Measurements from ENCODE around the gene CDYL.

CDYL gene

DNA sequence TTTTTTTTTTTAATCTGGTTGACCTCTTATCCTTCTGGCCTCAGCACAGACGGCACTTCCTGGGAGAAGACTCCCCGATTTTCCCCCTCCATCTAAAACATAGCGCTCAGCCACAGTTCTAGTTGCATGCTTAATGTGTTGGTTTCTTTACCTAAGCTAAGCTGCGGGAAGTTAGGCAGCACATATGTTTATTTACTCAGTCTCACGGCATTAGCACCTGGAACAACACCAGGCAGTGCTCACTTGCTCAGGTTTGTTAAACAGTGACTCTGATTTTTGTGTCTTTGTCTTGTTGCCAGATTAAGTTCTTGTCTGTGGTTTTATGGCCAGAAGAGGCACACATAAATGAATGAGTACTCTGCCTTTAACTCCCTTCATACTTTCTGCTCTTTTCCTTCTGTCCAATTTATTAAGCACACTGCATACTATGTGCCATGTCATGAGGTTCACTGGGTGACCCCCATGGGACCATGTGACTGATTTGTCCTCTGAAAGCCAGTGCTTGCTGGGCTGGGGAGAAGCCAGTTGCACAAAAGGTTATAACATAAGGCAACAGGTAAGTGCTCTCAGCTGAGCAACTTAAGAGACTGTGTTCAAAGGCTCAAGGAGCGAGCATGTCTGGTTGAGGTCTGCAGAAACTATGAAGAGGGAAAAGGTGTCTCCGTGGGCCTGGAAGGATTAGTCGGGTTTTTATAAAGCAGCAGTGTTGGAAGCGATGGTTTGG lies 134.0 kb downstream of the CDYL start:
- DNase-seq = no peak

- no peak for DNase-seq
These were observed 136.4 kb downstream of the CDYL start for GRCh38 chr6:4912559-4912958.

DNA sequence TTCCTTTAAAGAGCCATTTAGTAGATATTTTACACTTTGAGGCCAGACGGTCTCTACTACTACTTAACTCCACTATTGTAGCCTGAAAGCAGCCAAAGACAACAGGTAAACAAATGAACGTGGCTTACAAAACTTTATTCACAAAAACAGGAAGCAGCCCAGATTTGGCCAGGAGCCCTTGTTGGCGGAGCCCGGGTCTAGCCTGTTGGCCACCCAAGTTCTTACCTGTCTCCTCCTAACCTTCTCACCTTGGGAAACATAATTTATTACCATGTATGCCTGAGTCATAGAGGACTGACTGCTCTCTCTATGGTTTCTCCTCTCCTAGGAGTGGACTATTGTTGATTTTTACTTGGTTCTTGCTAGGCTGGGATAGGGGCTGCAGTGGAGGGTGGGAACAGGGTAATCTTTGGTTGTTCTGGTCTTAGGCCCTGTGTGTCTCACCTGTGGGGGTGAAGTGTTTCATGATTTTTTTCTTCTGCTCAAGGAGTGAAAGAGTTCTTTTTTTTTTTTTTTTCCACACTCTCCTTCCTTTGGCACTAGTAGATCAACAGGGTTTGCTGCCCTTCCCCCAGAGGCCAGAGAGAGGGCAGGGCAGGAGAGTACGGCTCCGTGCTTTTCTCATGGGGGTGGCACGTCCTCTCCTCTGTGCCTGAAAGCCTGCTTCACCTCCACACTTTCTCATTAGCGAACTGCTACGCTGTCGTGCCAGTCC lies 137.7 kb downstream of the CDYL start:
- no peak for DNase-seq

DNA sequence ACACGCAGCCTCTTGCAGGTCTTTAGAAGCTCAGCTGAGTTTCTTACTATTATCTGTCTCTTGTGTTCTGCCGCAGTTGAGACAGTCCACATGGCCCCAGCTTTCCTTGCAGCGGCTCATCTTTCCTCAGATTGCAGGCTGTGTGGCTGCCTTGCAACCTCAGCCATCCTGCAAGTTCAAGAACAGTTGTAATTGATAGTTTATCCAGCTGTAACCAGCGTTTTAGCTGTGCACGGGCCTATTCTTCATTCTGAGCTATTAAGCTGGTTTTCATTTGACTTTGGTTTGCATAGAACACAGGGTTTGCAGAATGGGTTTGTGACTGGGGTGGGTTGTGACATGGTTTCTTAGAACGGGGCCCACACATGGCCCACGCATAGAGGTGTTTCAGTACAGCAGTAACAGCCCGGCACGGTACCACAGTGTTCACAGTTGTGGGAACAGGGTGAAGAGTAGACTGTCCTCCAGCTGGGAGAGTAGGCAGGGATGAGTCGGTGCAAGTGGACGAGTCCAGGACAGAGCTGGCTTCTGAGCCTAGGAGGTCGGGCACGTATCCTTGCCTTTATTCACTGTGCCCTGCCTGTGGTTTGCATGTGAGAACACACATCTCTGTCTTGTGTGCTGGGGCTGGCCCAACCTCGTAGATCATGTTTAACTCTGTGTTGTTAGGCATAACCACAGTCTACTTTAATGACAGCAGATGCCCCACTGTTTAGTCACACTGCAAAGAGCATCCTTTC lies 138.4 kb downstream of the CDYL start:
- DNase-seq = peak; percentile 85

DNA sequence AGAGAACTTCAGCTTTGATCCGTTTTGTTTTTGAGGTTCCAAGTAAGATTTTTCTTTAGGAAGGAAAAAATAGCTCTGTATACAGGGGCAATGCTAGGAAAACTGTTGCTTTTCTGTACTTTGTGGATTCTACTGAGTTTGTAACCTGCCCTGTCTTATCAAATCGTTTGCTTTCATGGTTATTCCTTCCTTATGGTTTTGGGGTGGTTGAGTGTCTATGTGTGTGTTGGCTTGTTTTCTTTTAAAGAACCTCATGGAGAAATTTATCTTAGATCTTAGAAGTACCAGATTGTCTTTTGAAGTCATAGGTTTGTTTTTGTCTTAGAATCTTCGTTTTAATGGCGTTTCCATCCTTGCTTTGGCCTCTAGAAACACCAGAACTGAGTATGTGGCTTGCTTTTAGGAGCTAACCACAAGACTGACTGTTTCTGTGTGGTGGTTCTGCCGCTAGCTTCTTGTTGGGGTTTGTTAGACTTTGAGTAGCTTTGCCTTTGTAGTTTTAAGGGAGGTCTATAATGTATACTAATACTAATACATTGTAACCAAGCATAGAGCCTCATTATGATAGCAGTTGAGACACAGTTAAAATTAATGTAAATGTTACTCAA lies 140.9 kb downstream of the CDYL start:
- no peak for DNase-seq

DNA sequence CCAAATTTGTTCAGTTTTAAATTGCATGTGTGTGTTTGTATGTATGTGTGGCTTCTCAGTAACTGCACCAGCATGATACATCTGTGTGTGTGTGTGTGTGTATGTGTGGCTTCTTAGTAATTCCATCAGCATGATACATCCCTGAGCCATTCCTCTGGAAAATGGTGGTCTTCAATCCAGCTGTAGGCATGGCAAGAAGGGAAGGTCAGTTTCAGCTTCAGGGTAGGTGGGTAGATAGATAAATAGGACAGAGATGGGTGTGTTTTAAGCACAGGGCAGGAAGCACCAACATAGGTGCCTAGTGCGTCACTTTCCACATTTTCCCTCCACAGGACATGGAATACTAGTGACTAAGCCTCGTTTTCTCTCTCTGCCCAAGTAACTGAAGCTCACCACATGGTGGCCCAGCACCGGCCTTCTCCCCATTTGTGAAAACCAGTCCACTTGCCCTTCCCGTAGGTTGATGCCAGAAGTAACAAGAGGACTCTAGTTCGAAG lies 144.8 kb downstream of the CDYL start:
- DNase-seq = peak; percentile 60

- DNase-seq = no peak
These were observed 146.4 kb downstream of the CDYL start for GRCh38 chr6:4922488-4923037.

DNA sequence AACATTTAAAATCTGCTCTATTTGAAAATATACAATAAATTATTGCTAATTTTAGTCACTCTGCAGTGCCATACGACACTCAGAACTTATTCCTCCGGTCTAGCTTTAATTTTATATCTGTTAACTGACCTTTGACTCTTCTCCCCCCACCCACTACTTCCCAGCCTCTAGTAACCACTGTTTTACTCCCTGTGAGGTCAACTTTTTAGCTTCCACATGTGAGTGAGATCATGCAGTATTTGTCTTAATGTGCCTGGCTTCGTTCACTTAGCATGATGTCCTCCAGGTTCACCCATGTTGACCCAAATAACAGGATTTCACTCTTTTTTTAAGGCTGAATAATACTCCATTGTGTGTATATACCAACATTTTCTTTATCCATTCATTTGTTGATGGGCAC lies 146.9 kb downstream of the CDYL start:
- no peak for DNase-seq

- no peak for DNase-seq
These were observed 148.6 kb downstream of the CDYL start for GRCh38 chr6:4924661-4925271.

DNA sequence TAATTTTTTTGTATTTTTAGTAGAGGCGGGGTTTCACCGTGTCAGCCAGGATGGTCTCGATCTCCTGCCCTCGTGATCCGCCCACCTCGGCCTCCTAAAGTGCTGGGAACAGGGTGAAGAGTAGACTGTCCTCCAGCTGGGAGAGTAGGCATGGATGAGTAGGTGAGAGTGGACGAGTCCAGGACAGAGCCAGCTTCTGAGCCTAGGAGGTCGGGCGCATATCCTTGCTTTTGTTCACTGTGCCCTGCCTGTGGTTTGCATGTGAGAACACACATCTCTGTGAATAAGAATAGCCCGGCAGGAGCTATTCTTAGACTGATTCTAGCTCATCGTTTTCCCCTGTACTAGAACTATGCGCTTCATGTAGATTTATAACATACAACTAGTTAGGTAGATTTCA lies 149.4 kb downstream of the CDYL start:
- DNase-seq = no peak

- DNase-seq = peak; percentile 60
These were observed 152.2 kb downstream of the CDYL start for GRCh38 chr6:4928426-4928825.

GRCh38 chr6:4929097-4929718 lies 153.0 kb downstream of the CDYL start:
- DNase-seq = no peak

DNA sequence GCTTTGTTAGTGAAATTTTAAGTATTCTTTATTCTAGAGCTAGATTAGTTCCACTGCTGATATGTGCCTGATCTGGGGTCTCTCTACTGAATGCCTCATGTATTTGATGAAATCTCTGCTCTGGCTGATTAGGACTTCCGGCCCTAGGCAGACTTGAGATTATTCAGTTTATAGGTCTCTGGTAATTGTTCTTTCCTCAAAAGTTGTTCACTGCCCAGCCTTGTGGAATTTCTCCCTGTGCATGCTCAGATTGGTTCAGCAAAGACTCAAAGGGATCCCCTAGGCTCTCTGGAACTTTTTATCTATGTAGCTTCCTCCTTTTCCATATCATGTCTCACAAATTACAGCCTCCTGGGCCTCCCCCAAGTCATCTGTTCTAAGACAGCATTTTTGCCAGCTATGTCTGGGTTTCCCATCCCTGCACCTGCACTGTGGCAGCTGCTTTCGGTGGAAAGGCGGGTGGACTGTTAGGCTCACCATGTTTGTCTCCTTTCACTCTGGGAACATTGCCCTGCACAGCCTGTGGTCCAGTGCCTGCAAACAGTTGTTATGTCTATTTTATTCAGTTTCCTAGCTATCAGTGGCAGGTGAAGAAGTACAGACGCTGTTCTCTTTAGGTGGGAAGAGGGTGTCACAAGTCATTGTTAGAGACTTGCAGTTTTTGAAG lies 154.0 kb downstream of the CDYL start:
- DNase-seq = no peak

DNA sequence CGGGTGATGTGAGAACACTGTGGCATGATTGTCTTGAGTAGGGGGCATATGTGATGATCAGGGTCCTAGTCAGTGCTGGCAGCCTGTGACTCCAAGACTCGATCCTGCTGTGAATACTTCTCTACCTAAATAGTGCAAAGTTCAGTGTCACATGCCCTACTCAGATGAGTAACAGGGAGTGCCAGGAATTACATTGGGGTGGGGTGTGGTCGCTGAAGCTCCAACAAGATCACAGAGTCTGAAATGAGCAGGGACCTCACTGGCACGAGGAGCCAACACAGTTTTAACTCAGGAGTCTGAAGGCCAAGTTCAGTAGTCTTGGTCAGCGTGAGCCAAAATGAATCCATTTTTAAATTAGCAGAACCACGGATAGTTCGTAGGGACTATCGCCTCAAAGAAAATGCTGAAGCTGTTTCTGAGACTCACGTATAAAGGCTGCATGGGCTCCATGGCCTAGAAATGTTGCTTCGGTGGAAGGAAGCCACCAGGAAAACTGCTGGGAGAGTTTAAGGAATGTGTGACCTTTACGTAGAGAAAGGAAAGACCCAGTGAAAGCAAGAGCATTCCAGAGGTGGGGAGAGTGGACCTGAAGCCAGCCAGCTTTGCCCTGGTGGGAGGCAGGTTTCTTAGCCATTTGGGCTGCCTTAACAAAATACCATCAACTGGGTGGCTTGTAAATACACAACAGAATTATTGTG lies 155.5 kb downstream of the CDYL start:
- DNase-seq = no peak

GRCh38 chr6:4932228-4932903 lies 156.2 kb downstream of the CDYL start:
- DNase-seq = no peak

GRCh38 chr6:4935486-4935885 lies 159.3 kb downstream of the CDYL start:
- no peak for DNase-seq

GRCh38 chr6:4935975-4936680 lies 159.9 kb downstream of the CDYL start:
- DNase-seq = no peak

DNA sequence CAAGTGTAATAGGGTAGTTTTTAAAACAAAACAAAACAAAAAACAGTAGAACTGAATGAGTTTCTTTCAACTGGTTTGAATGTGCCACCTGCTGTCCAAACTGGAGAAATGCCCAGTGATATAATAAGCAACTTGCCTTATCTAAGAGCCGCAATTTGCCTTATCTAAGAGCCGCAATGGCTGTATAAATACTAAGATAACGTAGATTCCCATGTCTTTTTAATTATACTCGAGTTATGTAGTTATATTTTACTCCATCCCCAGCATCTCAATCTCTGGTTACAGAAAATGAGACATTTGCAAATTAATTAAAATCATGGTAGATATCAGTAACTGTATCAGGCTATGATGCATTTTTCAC lies 160.5 kb downstream of the CDYL start:
- peak; percentile 57 for DNase-seq

GRCh38 chr6:4937414-4937813 lies 161.2 kb downstream of the CDYL start:
- DNase-seq = no peak
